ENCODE measurements around the gene CPPED1. TPM values are rescaled to one million over a fixed set of nuclear protein-coding genes. Genes with fewer than 3 reads are reported as not detected.

CPPED1 gene
- total RNA-seq, 1 experiment from 2014 or later: 7.9 TPM

GRCh38 chr16:12690024-12690423 lies 113.7 kb downstream of the CPPED1 start:
- H3K14ac ChIP-seq (ENCODE audit: insufficient read depth, low read length): no peak overlapping the region
- H2BK120ac ChIP-seq (ENCODE audit: low read depth, low read length, poor library complexity, severe bottlenecking): no peak overlapping the region
- H4K20me1 ChIP-seq (ENCODE audit: control insufficient read depth, insufficient read depth, insufficient read length): no peaks in the 10 kb centered on the region
- H2AK5ac ChIP-seq (ENCODE audit: insufficient read length, low read length): no peak overlapping the region
- WGBS (ENCODE audit: extremely low coverage, insufficient read length, low lambda C conversion rate): no CpG with 5 or more reads among the region's 5 CpGs
- no peak overlapping the region for H2BK15ac ChIP-seq (ENCODE audit: low read depth, low read length)
- Mint-ChIP-seq H3K9me3 (no peaks in the 10 kb centered on the region), H3K36me3 (ENCODE audit: insufficient read depth in 1 of 3, low read depth in 3 of 3) (no peaks in the 10 kb centered on the region), H3K27me3 (ENCODE audit: low read depth) (no peaks in the 10 kb centered on the region), H3K27ac (no peak overlapping the region), H3K4me1 (peaks cover 11 to 15% of the 10 kb centered on the region in 2 experiments), H3K4me3 (no peak overlapping the region)
- H4K91ac ChIP-seq (ENCODE audit: insufficient read length, low read depth, low read length): no peak overlapping the region
- H3K9me3 ChIP-seq (ENCODE audit: control insufficient read depth, low read depth, low read length): no peaks in the 10 kb centered on the region
- no peaks in the 10 kb centered on the region for H3K79me1 ChIP-seq (ENCODE audit: insufficient read depth, low read depth, low read length, poor library complexity, severe bottlenecking)
- H3K4me1 ChIP-seq (ENCODE audit: insufficient read depth, low read length): no peaks in the 10 kb centered on the region
- no peak overlapping the region for H3K23ac ChIP-seq (ENCODE audit: insufficient read length, low read depth, low read length)
- no peak overlapping the region for H2BK12ac ChIP-seq (ENCODE audit: insufficient read length, low read depth, low read length)
- no peak overlapping the region for H4K5ac ChIP-seq (ENCODE audit: insufficient read length, low read depth, low read length)
- H2BK5ac ChIP-seq (ENCODE audit: insufficient read length, low read length): no peak overlapping the region
- no peak for TF ChIP-seq CTCF (conservative IDR thresholded peaks at IDR 0.05)
- H3K4ac ChIP-seq (ENCODE audit: low read depth, low read length): no peak overlapping the region
- no peak overlapping the region for H3T11ph ChIP-seq (ENCODE audit: low read length)
- no peak overlapping the region for H3K9ac ChIP-seq (ENCODE audit: extremely low read depth, insufficient read length, low read length)
- no peaks in the 10 kb centered on the region for H3K79me2 ChIP-seq (ENCODE audit: insufficient read depth, low read length)
- DNase-seq: no peak
- H3K4me2 ChIP-seq (ENCODE audit: insufficient read depth, insufficient read length, low read length): no peak overlapping the region
- no peak overlapping the region for H4K8ac ChIP-seq (replicated peaks; ENCODE audit: insufficient read length, low read depth, low read length)
- H3K27ac ChIP-seq (ENCODE audit: insufficient read length, low read depth, low read length): no peak overlapping the region
- H3K23me2 ChIP-seq (ENCODE audit: insufficient read length, low read depth, low read length, poor library complexity, severe bottlenecking): no peaks in the 10 kb centered on the region
- no peak overlapping the region for H3K18ac ChIP-seq (ENCODE audit: insufficient read length, low read depth, low read length)
- H2AFZ ChIP-seq (ENCODE audit: low read length): no peak overlapping the region
- no peak overlapping the region for H2BK20ac ChIP-seq (ENCODE audit: low read depth, low read length, poor library complexity, severe bottlenecking)
- no peak overlapping the region for H3K56ac ChIP-seq (ENCODE audit: insufficient read length, low read depth, low read length)
- no peaks in the 10 kb centered on the region for H3K27me3 ChIP-seq (ENCODE audit: insufficient read depth, low read length)
